ENCODE results near the gene FGB. TPM values are rescaled to one million over a fixed set of nuclear protein-coding genes. Genes with fewer than 3 reads are reported as not detected.
A peak's percentile ranks its signal among the peaks of the same experiment; 100 is the strongest.

The FGB gene
- not detected for polyA plus RNA-seq (2012; ENCODE audit: low read depth, missing spikeins)

DNA sequence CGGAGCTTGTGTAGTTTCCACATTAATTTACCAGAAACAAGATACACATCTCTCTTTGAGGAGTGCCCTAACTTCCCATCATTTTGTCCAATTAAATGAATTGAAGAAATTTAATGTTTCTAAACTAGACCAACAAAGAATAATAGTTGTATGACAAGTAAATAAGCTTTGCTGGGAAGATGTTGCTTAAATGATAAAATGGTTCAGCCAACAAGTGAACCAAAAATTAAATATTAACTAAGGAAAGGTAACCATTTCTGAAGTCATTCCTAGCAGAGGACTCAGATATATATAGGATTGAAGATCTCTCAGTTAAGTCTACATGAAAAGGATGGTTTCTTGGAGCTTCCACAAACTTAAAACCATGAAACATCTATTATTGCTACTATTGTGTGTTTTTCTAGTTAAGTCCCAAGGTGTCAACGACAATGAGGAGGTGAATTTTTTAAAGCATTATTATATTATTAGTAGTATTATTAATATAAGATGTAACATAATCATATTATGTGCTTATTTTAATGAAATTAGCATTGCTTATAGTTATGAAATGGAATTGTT, at the start of gene FGB:
Gene FGB, plus strand, starts transcription at position 315 of the 558 bp plus-strand sequence. Its CDS starts 8 bp downstream, at position 323.
- no peak for TF ChIP-seq PAX5 (IDR thresholded peaks at IDR 0.05; ENCODE audit: insufficient read depth, low read length, severe bottlenecking)
- no peak for TF ChIP-seq POU2F2 (IDR thresholded peaks at IDR 0.05; ENCODE audit: low read depth, low read length)
- TF ChIP-seq TAF1 (IDR thresholded peaks at IDR 0.05; ENCODE audit: low read depth, low read length): no peak
- no peak for TF ChIP-seq POLR2AphosphoS5 (IDR thresholded peaks at IDR 0.05; ENCODE audit: low read depth, low read length)
- TF ChIP-seq SPI1 (IDR thresholded peaks at IDR 0.05; ENCODE audit: low read depth, low read length): no peak
- TF ChIP-seq POLR2A (IDR thresholded peaks at IDR 0.05; ENCODE audit: low read depth, low read length): no peak
- no peak for FAIRE-seq
- DNase-seq (ENCODE audit: insufficient read length, low spot score): no peak

DNA sequence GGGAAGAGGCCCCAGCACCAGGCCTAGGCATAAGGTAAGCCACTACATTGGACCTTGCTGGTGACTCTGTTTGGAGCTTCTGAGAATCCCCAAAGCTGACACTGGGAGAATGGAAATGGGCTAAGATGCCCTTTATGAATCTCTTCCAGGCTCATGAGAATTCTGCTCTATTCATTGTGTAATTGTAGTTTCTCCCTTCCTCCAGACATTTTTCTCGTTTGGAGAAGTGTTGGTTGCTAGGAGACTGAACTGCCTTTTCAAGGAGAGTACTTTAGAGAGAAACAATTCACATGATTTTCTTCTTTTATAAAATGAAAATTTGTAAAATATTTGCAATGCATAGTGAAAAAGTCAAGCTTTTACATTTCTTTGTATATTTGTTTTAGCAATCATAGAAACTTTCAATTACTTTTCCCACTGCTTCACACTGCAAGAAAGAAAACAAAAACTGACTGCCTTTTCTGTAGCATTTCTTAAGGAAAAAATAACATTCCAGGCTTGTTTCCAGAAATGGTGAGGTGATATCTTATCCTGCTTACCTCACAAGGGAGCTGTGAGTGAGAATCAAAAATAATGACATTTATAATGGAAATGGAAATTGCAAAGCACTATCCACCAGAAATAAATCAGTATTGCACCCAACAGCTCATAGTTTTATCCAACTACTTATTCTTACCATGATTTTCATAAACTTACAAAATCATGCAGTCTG, 46.3 kb upstream of the FGB start:
- TF ChIP-seq POU2F2 (IDR thresholded peaks at IDR 0.05; ENCODE audit: low read depth, low read length): no peak
- TF ChIP-seq PAX5 (IDR thresholded peaks at IDR 0.05; ENCODE audit: insufficient read depth, low read length, severe bottlenecking): no peak
- TF ChIP-seq POLR2A (IDR thresholded peaks at IDR 0.05; ENCODE audit: low read depth, low read length): no peak
- no peak for TF ChIP-seq TAF1 (IDR thresholded peaks at IDR 0.05; ENCODE audit: low read depth, low read length)
- no peak for TF ChIP-seq SPI1 (IDR thresholded peaks at IDR 0.05; ENCODE audit: low read depth, low read length)
- no peak for TF ChIP-seq POLR2AphosphoS5 (IDR thresholded peaks at IDR 0.05; ENCODE audit: low read depth, low read length)
- FAIRE-seq (no peak), DNase-seq (ENCODE audit: insufficient read length, low spot score) (no peak)

GRCh38 chr4:154517591-154517990, 45.2 kb upstream of the FGB start:
- DNase-seq (ENCODE audit: insufficient read length, low spot score) (no peak), FAIRE-seq (no peak)
- TF ChIP-seq TAF1 (IDR thresholded peaks at IDR 0.05; ENCODE audit: low read depth, low read length): no peak
- TF ChIP-seq PAX5 (IDR thresholded peaks at IDR 0.05; ENCODE audit: insufficient read depth, low read length, severe bottlenecking): no peak
- TF ChIP-seq POU2F2 (IDR thresholded peaks at IDR 0.05; ENCODE audit: low read depth, low read length): no peak
- no peak for TF ChIP-seq POLR2A (IDR thresholded peaks at IDR 0.05; ENCODE audit: low read depth, low read length)

- DNase-seq (ENCODE audit: insufficient read length, low spot score) (no peak), FAIRE-seq (no peak)
- no peak for TF ChIP-seq POLR2AphosphoS5 (IDR thresholded peaks at IDR 0.05; ENCODE audit: low read depth, low read length)
- TF ChIP-seq POLR2A (IDR thresholded peaks at IDR 0.05; ENCODE audit: low read depth, low read length): no peak
- no peak for TF ChIP-seq TAF1 (IDR thresholded peaks at IDR 0.05; ENCODE audit: low read depth, low read length)
- no peak for TF ChIP-seq PAX5 (IDR thresholded peaks at IDR 0.05; ENCODE audit: insufficient read depth, low read length, severe bottlenecking)
- TF ChIP-seq POU2F2 (IDR thresholded peaks at IDR 0.05; ENCODE audit: low read depth, low read length): no peak
- TF ChIP-seq SPI1 (IDR thresholded peaks at IDR 0.05; ENCODE audit: low read depth, low read length): no peak
These were observed 43.6 kb upstream of the FGB start for GRCh38 chr4:154519214-154519613.

GRCh38 chr4:154521607-154522006, 41.2 kb upstream of the FGB start:
- TF ChIP-seq POLR2AphosphoS5 (IDR thresholded peaks at IDR 0.05; ENCODE audit: low read depth, low read length) (no peak), POU2F2 (IDR thresholded peaks at IDR 0.05; ENCODE audit: low read depth, low read length) (no peak), POLR2A (IDR thresholded peaks at IDR 0.05; ENCODE audit: low read depth, low read length) (no peak), PAX5 (IDR thresholded peaks at IDR 0.05; ENCODE audit: insufficient read depth, low read length, severe bottlenecking) (no peak), SPI1 (IDR thresholded peaks at IDR 0.05; ENCODE audit: low read depth, low read length) (no peak), TAF1 (IDR thresholded peaks at IDR 0.05; ENCODE audit: low read depth, low read length) (no peak)
- FAIRE-seq (no peak), DNase-seq (ENCODE audit: insufficient read length, low spot score) (no peak)

DNA sequence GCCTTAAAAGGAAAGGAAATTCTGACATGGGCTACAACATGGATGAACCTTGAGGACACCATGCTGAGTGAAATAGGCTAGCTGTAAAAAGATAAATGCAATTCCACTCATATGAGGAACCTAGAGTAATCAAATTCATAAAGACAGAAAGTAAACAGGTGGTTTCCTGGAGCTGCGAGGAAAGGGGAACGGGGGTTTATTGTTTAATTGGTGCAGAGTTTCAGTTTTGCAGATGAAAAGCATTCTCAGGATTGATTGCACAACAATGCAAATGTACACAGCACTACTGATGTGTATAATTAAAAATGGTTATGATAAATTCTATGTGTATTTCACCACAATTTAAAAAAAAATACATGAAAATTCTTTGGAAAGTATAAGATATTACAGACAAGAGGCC, 36.7 kb upstream of the FGB start:
- TF ChIP-seq POLR2A (IDR thresholded peaks at IDR 0.05; ENCODE audit: low read depth, low read length): no peak
- TF ChIP-seq SPI1 (IDR thresholded peaks at IDR 0.05; ENCODE audit: low read depth, low read length): peak; percentile 51
- DNase-seq (ENCODE audit: insufficient read length, low spot score) (no peak), FAIRE-seq (no peak)

DNA sequence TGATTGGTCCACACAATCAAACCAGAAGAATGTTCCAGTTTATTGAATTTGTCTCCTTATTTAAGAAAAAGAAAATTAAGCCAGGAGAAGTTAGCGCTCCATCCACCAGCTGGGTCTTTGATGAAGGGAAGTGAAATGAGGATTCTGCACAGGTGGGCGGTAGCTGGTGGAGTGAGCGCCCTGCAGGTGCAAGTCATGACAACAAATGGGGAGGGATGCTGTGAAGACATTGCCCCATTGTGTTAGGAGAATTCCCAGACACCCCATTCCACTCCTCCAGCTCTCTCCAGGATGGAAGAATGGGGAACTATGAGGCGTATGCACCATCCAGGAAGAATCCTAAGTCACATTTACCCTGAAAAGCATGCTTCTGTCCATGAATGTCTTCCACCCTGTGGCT, 35.5 kb upstream of the FGB start:
- DNase-seq (ENCODE audit: insufficient read length, low spot score) (no peak), FAIRE-seq (no peak)
- TF ChIP-seq POLR2AphosphoS5 (IDR thresholded peaks at IDR 0.05; ENCODE audit: low read depth, low read length) (no peak), POLR2A (IDR thresholded peaks at IDR 0.05; ENCODE audit: low read depth, low read length) (no peak), SPI1 (IDR thresholded peaks at IDR 0.05; ENCODE audit: low read depth, low read length) (no peak; the same call in 1 of the 2 replicates), TAF1 (IDR thresholded peaks at IDR 0.05; ENCODE audit: low read depth, low read length) (no peak), PAX5 (IDR thresholded peaks at IDR 0.05; ENCODE audit: insufficient read depth, low read length, severe bottlenecking) (no peak), POU2F2 (IDR thresholded peaks at IDR 0.05; ENCODE audit: low read depth, low read length) (no peak)

DNA sequence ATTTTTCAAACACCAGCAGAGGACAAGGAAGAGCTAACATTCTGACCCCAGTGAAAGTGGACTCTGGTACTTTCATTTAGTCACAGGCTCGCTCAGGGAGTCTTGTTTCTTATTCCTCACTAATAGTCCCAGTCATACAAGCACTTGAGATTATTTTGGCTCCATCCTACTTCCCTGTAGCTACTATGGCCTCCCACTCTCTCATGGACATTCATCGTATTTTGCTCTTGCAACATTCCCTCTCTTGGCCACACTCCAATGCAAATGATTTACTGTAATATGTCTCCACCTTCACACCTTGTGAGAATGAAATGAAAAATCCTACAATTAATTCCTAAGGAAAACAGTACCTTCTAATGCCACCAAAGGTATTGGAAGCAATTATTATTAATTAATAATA, 33.9 kb upstream of the FGB start:
- TF ChIP-seq SPI1 (IDR thresholded peaks at IDR 0.05; ENCODE audit: low read depth, low read length) (no peak), TAF1 (IDR thresholded peaks at IDR 0.05; ENCODE audit: low read depth, low read length) (no peak), POU2F2 (IDR thresholded peaks at IDR 0.05; ENCODE audit: low read depth, low read length) (no peak), POLR2AphosphoS5 (IDR thresholded peaks at IDR 0.05; ENCODE audit: low read depth, low read length) (no peak), POLR2A (IDR thresholded peaks at IDR 0.05; ENCODE audit: low read depth, low read length) (no peak), PAX5 (IDR thresholded peaks at IDR 0.05; ENCODE audit: insufficient read depth, low read length, severe bottlenecking) (no peak)
- DNase-seq (ENCODE audit: insufficient read length, low spot score) (no peak), FAIRE-seq (no peak)

DNA sequence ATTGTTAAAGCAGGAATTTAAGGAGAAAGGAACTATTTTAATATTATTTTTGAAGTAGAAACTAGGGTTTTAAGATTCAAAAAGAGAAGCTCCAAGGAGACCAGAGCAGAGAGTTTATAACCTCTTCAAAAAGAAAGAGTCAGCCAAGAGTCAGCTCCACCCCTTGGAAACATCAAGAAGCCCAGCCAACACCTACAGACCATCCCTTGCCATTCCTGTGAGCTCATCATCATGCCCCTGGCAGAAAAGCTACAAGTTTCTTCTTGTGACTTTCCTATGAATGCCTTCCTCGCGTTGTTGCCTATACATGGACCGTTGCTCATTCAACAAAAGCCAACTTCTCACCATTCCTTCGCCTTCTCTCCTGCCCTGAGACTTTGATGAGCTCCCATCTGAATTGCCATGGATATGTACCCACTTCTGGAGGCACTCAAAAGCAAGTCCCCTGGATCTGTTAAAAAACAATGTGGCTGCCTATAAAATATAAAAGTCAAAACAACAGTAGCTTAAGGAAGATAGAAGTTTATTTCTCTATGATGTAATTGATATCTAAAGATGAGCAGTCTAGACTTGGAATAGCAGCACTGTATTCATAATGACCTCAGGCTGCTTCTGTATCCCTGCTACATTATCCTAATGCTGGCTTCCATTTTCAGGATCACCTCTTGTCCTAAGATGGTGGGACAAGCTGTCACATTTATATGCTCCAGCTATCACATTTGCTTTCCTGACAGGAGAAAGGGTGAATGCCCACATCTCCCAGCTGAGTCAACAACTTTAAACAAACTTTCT, 32.9 kb upstream of the FGB start:
- no peak for FAIRE-seq
- TF ChIP-seq POLR2AphosphoS5 (IDR thresholded peaks at IDR 0.05; ENCODE audit: low read depth, low read length): no peak
- no peak for TF ChIP-seq POU2F2 (IDR thresholded peaks at IDR 0.05; ENCODE audit: low read depth, low read length)
- no peak for TF ChIP-seq POLR2A (IDR thresholded peaks at IDR 0.05; ENCODE audit: low read depth, low read length)
- no peak for TF ChIP-seq SPI1 (IDR thresholded peaks at IDR 0.05; ENCODE audit: low read depth, low read length)
- TF ChIP-seq TAF1 (IDR thresholded peaks at IDR 0.05; ENCODE audit: low read depth, low read length): no peak
- no peak for TF ChIP-seq PAX5 (IDR thresholded peaks at IDR 0.05; ENCODE audit: insufficient read depth, low read length, severe bottlenecking)
- DNase-seq (ENCODE audit: insufficient read length, low spot score): no peak
